Measurements from ENCODE around the gene FBXL7.

The FBXL7 gene

GRCh38 chr5:15620501-15620900 is 120.5 kb downstream of the FBXL7 start:
- no peak for DNase-seq

- no peak for DNase-seq
Observed at GRCh38 chr5:15621094-15621493, 121.1 kb downstream of the FBXL7 start.

- no peak for DNase-seq
Observed at GRCh38 chr5:15623794-15624193, 123.8 kb downstream of the FBXL7 start.

GRCh38 chr5:15627109-15627508 is 127.1 kb downstream of the FBXL7 start:
- DNase-seq: no peak

GRCh38 chr5:15627647-15628046 is 127.7 kb downstream of the FBXL7 start:
- DNase-seq: no peak

GRCh38 chr5:15630441-15630840 is 130.5 kb downstream of the FBXL7 start:
- DNase-seq: no peak

- no peak for DNase-seq
Observed at GRCh38 chr5:15634591-15635288, 134.8 kb downstream of the FBXL7 start.

- DNase-seq: no peak
Observed at GRCh38 chr5:15635289-15635616, 135.3 kb downstream of the FBXL7 start.

- DNase-seq: no peak
Observed at GRCh38 chr5:15637345-15637744, 137.4 kb downstream of the FBXL7 start.

- no peak for DNase-seq
Observed at GRCh38 chr5:15637886-15638285, 137.9 kb downstream of the FBXL7 start.

GRCh38 chr5:15638296-15638695 is 138.3 kb downstream of the FBXL7 start:
- no peak for DNase-seq

- no peak for DNase-seq
Observed at GRCh38 chr5:15639288-15639687, 139.3 kb downstream of the FBXL7 start.

GRCh38 chr5:15640116-15640515 is 140.1 kb downstream of the FBXL7 start:
- DNase-seq: no peak

- no peak for DNase-seq
Observed at GRCh38 chr5:15643731-15644130, 143.8 kb downstream of the FBXL7 start.

GRCh38 chr5:15645381-15646160 is 145.6 kb downstream of the FBXL7 start:
- DNase-seq: no peak

- DNase-seq: no peak
Observed at GRCh38 chr5:15646371-15646770, 146.4 kb downstream of the FBXL7 start.

- DNase-seq: no peak
Observed at GRCh38 chr5:15647251-15647650, 147.3 kb downstream of the FBXL7 start.

- DNase-seq: no peak
Observed at GRCh38 chr5:15650266-15650665, 150.3 kb downstream of the FBXL7 start.

- DNase-seq: no peak
Observed at GRCh38 chr5:15654779-15655178, 154.8 kb downstream of the FBXL7 start.

GRCh38 chr5:15655683-15656082 is 155.7 kb downstream of the FBXL7 start:
- DNase-seq: no peak

GRCh38 chr5:15664961-15665360 is 165.0 kb downstream of the FBXL7 start:
- DNase-seq: no peak

GRCh38 chr5:15669826-15670225 is 169.8 kb downstream of the FBXL7 start:
- no peak for DNase-seq

GRCh38 chr5:15674716-15675115 is 174.7 kb downstream of the FBXL7 start:
- DNase-seq: no peak

- no peak for DNase-seq
Observed at GRCh38 chr5:15676591-15676990, 176.6 kb downstream of the FBXL7 start.

GRCh38 chr5:15679161-15679560 is 179.2 kb downstream of the FBXL7 start:
- no peak for DNase-seq
